22Rv1 (cell line): ENCODE data around the gene SNX25.

Experiments
- H3K27ac ChIP-seq: fragments of 450-650 bp; 2 replicates; pipeline ENCODE4 v1.5.1; 2017
- ZFX ChIP-seq: fragments of 450-650 bp; IDR thresholded peaks from 2 replicates; pipeline ENCODE4 v1.6.1; 2017; ENCODE audit warnings: antibody characterized with exemption, borderline replicate concordance
- TF ChIP-seq, protein P1 (sequence below): fragments of 450-650 bp; IDR thresholded peaks from 2 replicates; pipeline ENCODE4 v1.5.1; 2017; ENCODE audit warnings: mild to moderate bottlenecking

SNX25 gene

DNA sequence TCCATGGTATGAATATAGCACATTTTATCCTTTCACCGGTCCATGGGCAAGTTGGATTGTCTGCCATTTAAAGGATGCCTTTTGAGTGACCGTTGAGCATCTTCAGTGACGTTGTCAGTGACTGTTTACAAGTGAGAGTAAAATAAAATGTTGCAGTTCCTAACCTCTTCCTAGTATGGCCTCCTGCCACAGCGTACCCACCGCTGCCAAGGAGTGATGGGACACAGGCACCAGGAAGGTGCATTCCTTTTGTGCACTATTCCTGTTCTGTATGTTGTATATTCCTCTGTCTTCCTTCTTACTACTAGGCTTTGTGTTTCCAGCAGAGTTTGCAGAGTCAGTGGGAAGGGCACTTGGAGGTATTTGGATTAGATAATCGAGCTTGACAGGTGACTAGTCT lies 61.5 kb downstream of the SNX25 start:
- no peak overlapping the region for H3K27ac ChIP-seq
- TF ChIP-seq, protein P1, sequence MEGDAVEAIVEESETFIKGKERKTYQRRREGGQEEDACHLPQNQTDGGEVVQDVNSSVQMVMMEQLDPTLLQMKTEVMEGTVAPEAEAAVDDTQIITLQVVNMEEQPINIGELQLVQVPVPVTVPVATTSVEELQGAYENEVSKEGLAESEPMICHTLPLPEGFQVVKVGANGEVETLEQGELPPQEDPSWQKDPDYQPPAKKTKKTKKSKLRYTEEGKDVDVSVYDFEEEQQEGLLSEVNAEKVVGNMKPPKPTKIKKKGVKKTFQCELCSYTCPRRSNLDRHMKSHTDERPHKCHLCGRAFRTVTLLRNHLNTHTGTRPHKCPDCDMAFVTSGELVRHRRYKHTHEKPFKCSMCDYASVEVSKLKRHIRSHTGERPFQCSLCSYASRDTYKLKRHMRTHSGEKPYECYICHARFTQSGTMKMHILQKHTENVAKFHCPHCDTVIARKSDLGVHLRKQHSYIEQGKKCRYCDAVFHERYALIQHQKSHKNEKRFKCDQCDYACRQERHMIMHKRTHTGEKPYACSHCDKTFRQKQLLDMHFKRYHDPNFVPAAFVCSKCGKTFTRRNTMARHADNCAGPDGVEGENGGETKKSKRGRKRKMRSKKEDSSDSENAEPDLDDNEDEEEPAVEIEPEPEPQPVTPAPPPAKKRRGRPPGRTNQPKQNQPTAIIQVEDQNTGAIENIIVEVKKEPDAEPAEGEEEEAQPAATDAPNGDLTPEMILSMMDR, result no peak
- no peak for TF ChIP-seq ZFX

DNA sequence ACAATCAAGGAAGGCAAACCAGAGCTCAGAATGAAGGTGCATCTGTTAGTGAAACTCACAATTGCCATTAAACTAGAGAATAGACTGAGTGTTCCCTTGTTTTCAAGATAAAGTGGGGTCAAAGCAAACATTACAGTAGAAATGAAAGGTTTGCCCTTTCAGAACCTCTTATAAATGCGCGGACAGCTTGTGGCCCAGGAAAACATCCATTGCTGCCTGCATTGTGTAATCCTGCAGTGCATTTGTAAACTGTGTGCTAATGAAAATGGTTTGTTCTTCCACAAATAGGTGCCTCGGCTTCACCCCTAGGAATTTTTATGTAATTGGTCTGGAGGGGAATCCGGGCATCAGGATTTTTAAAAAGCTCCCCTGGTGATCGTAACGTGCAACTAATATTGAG lies 62.8 kb downstream of the SNX25 start:
- no peak overlapping the region for H3K27ac ChIP-seq
- no peak for TF ChIP-seq ZFX
- TF ChIP-seq, protein P1, result no peak

DNA sequence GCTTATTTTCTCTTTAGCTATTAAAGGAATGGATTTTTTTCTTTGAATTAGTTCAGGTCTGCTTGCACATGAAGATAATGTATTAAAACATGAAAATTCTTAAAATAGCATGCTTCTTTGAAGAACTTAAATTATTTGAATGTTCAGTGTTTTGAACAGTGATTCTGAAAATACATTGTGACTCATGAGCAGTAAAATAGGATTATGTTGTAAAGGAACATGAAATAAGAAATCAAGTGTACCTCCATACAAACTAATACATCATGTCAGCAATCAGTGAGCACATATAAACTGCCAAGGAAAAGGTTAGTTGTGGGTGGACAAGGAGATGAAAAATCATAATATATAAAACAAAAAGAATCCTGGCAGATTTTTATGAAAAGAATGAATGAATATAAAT lies 66.1 kb downstream of the SNX25 start:
- TF ChIP-seq, protein P1, result no peak
- TF ChIP-seq ZFX, result no peak
- no peak overlapping the region for H3K27ac ChIP-seq

DNA sequence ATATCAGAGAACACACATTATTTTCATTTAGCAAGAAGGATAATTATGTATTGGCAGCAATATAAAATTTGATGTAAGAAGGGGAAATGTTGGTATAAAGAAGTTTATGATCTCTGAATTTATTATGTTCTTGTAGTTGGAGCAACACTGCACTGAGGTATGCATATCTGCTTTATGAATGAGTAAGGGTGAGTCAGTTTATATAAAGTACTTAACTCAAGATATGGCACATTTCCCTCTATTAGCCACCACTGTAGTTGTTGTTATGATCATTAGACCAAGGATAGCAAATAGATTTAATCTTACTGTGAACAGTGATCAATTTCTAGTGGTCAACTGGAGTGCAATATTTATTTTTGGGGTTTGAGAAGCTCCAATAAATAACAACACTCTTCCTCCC lies 66.6 kb downstream of the SNX25 start:
- TF ChIP-seq ZFX, result no peak
- TF ChIP-seq, protein P1, result no peak
- no peak overlapping the region for H3K27ac ChIP-seq

DNA sequence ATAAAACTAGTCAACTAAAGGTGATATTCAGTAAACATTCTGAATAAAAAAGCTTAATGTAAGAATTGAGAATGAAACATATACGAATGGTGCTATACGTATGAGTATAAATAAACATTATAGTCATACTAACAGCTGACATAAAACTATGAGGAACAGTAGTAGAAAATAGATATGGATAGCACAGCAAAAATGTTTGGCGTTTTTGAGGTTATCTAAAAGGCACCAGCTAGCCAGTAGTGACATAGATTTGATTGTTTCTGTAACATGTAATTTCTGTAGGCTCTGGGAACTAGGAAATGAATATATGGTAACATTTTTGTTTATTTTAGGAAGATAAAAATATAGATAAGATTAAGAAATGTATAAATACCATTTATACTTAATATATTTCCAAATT lies 69.3 kb downstream of the SNX25 start:
- TF ChIP-seq, protein P1, result no peak
- no peak for TF ChIP-seq ZFX
- no peak overlapping the region for H3K27ac ChIP-seq

DNA sequence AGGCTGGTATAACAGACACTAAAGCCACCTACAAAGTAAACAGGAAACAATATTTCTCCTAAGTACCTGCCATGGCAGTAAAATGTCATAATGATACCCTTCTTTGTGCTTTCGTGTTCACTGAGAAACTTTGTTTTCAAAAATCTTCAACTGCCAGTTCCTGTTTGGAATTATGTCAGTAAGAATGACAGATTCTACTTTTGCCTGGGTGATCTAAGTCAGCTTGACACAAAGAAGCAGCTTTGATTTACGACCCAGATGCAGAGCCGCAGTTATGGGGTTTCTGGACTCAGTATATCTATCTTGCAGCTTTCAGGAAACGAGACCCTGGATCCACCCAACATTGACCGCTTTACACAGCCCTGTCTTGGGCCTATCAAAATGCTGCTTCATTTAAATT lies 71.2 kb downstream of the SNX25 start:
- no peak for TF ChIP-seq ZFX
- TF ChIP-seq, protein P1, result no peak
- no peak overlapping the region for H3K27ac ChIP-seq

DNA sequence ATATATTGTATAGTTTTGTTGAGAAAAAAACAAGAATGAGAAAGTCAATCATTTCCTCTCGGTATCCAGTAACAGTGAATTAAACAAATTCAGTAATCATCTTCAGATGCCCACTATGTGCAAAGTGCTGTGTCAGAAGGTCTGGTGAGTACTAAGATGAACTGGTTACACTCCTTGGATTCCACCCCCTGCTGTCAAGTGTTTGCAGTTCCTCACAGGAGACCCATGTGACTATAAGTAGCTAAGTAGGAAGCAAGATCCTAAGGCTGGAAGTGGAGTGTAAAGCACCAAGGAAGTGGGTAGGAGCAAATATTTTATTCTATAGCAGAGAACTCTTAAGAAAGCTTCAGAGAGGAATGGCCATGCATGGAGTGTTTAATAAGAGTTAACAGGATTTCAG lies 73.6 kb downstream of the SNX25 start:
- no peak for TF ChIP-seq ZFX
- TF ChIP-seq, protein P1, result no peak
- H3K27ac ChIP-seq, result 0 out of 2 replicates have a peak overlapping the region, but pooled peaks have one; percentile 10
